NCI-H128 (cell line): ENCODE results near the gene TUBA1A.
"Not testable (repeated sequence)": the region's sequence is repeated elsewhere in the genome, so short reads cannot be mapped to it uniquely, and the experiment has no call there.

Experiments
- DNase-seq: peaks from one replicate; lab custom pipeline; 2025; ENCODE audit not compliant: unreplicated experiment; lab: John Stamatoyannopoulos, UW

Gene TUBA1A

DNA sequence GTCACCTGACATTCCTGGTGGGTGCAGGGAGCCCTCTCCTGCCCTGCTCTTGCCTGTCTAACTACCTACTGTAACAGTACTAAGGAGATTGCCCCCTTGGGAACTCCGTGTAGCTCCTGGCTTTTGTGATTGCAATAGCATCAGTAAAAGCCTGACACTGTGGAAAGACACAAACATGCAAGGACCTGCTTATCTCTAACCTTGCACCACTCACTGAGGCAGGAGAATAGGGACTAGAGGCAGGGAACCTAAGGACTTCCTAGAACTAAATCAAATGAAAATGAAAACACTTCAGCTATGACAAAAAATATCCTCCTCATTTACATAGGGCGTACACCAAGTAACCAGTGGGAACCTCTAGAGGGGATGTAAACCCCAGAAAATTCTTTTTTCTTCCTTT, 28.5 kb downstream of the TUBA1A start:
- DNase-seq = no peak

DNA sequence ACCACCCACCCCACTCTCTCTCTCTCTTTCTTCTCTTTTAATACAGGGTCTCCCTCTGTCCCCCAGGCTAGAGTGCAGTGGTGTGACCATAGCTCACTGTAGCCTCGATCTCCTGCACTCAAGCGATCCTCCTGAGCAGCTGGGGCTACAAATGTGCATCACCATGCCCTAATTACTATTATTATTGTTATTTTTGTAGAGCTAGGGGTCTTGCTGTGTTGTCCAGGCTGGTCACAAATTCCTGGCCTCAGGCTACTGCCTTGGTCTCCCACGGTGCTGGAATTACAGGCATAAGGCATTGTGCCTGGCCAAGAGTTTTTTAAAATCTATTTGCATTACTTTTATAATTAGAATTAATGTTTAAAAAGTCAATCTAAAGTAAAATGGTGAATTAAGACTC, 34.7 kb downstream of the TUBA1A start:
- no peak for DNase-seq

DNA sequence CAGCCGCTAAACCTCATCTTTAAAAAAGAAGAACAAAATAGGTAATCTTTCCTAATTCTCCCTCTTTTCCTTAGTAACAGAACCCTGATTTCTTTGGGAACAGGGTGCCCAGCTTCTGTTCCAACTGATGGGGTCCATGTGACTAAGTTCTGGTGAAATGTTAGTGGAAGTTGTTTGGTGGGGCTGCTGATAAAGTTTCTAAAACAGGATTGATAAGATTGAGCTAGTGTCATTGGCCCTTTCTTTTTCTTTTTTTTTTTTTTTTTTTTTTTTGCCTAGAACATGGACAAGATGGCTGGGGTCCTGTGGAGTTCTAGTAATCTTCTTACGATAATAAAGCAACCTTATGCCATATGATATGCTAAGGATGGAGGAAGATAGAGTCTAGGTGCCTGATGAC, 41.5 kb downstream of the TUBA1A start:
- no peak for DNase-seq

- DNase-seq = no peak
These were observed 42.5 kb downstream of the TUBA1A start for GRCh38 chr12:49146406-49146805.

DNA sequence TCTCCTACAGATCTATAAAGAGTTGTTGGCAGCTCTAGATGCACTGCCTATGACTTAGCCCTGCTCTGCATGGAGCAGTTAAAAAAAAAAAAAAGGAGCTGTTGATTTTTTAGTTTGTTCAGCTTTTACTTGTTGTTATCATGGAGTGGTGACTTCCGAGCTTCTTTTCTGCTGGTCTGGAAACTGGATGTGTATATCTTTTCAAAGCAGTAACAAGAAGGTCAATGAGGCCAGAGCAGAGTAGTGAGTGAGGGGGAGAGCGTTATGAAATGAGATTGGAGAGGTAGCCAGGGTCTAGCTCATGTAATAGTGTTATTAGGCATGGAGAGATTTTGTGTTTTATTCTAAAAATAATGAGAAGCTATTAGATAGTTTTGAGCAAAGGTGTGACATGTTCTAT, 44.5 kb downstream of the TUBA1A start:
- DNase-seq = no peak

DNA sequence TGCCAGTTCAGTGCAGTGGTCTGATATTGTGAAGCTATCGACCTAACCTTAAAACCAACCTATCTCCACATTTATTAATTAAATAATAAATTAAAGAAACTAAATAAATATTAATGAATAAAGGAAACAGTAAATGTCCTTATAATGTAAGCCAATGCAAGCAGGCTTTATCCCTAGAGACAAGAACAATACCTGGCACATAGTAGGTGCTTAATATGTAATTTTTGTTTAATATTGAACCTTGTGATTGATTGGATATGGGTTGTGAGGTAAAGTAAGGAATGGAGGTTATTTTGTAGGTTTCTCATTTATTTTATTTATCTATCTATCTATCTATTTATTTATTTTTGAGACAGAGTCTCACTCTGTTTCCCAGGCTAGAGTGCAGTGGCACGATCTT, 49.9 kb downstream of the TUBA1A start:
- no peak for DNase-seq

DNA sequence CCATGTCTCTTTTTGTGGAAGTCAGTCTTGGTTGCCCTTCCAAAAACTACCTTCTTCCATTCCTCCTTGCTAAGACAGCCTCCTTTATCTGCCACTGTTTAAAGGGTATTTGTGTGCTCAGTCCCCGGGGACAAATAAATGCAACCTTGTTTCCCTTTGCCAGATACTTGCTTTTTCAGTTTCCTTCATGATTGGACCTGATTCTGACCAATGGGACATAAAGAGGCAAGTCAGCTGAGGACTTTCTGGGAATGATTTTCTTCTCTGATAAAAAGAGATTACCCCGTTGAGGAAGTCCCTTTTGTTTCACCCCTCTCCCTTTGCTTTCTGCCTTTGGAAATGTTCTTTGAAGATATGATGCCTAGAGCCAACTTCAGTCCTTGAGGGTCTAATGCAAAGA, 50.3 kb downstream of the TUBA1A start:
- no peak for DNase-seq

DNA sequence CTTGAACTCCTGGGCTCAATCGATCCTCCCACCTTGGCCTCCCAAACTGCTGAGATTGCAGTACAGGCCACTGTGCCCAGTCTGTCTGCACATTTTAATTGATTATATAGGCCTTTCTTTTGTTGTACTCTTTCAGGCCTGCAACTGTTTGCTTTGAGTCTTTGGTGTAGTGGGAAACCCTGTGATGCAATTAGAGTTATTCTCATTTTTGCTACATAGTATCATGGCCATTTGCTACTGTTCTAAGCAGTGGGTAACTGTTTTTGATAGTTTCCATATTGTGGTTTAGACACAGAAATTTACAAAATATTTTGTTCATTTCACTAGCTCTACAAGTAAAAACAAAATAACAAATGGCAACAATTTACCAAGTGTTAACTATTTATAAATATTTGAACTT, 51.4 kb downstream of the TUBA1A start:
- no peak for DNase-seq

GRCh38 chr12:49136997-49137396, 51.9 kb downstream of the TUBA1A start:
- DNase-seq = not testable (repeated sequence)
